Erythroblast (primary cell): Measurements from ENCODE around the gene STK40.

Experiments
- GATA1 ChIP-seq: IDR thresholded peaks from 2 replicates; pipeline ENCODE4 v1.6.1; 2011; ENCODE audit warnings: low read depth, mild to moderate bottlenecking, control low read depth, low read length, moderate library complexity
- POLR2A ChIP-seq: IDR thresholded peaks from 2 replicates; pipeline ENCODE4 v1.6.1; 2011; ENCODE audit warnings: mild to moderate bottlenecking, low read length

GRCh38 chr1:36322041-36322785 is 63.5 kb downstream of the STK40 start:
- TF ChIP-seq POLR2A (no peak), GATA1 (no peak)
